B cell (primary cell): Measurements from ENCODE around the gene ZBTB32. TPM values are rescaled to one million over a fixed set of nuclear protein-coding genes. Genes with fewer than 3 reads are reported as not detected.

ENCODE experiments used
- ATAC-seq: fragments of 200-7000 bp; cut with Tn5 transposase; one replicate; pipeline ENCODE4 v1.10.0; 2021; ENCODE audit warnings: low read depth, mild to moderate bottlenecking, moderate number of reproducible peaks, moderate library complexity
- CTCF ChIA-PET: fragments of 350-600 bp; sonication (Branson Sonifier 250); formaldehyde crosslinking; loops from one replicate; lab custom pipeline; 2021; ENCODE audit warnings: antibody characterized with exemption, inconsistent platforms; lab: Charles Lee
- POLR2A ChIA-PET: fragments of 350-600 bp; sonication (Branson Sonifier 250); formaldehyde crosslinking; loops from one replicate; lab custom pipeline; 2021; ENCODE audit warnings: antibody characterized with exemption; lab: Charles Lee
- DNase-seq: peaks from one replicate; pipeline ENCODE4 v3.0.0; 2013
- H2AFZ ChIP-seq: 2 replicates; pipeline ENCODE4 v1.6.1; 2012; ENCODE audit warnings: mild to moderate bottlenecking, low read depth, low read length; ENCODE audit not compliant: insufficient read depth, poor library complexity, severe bottlenecking
- H3K27ac ChIP-seq, 2 donors: 1 replicate in 1 of 2; 2 replicates in 1 of 2; pipeline ENCODE4 v1.5.1; 2012 to 2013; ENCODE audit warnings: low read length in 2 of 2, mild to moderate bottlenecking in 2 of 2, moderate library complexity in 1 of 2
- H3K27me3 ChIP-seq, 4 experiments: fragments of 200-600 bp in 1 of 4; sonication (generic) in 1 of 4; replicated peaks in 1 of 4; 1 replicate in 2 of 4; 2 replicates in 2 of 4; pipeline versions ENCODE4 v1.6.1 to v1.7.0; 2013 to 2016; ENCODE audit warnings: low read length in 3 of 4, mild to moderate bottlenecking in 2 of 4, mixed read lengths in 1 of 4, moderate library complexity in 1 of 4; ENCODE audit not compliant: insufficient read depth in 4 of 4, control insufficient read depth in 3 of 4; ENCODE audit errors: control extremely low read depth in 1 of 4
- H3K36me3 ChIP-seq, 2 experiments: replicated peaks in 1 of 2; 1 replicate in 1 of 2; 2 replicates in 1 of 2; pipeline versions ENCODE4 v1.6.1 to v1.7.1; 2013; ENCODE audit warnings: low read length in 1 of 2; ENCODE audit not compliant: insufficient read depth in 2 of 2, control insufficient read depth in 1 of 2; ENCODE audit errors: control extremely low read depth in 1 of 2, extremely low read depth in 1 of 2
- H3K4me1 ChIP-seq, 2 donors: fragments of 200-600 bp in 1 of 2; sonication (generic) in 1 of 2; 1 replicate in 1 of 2; 2 replicates in 1 of 2; pipeline versions ENCODE4 v1.5.1 to v1.6.1; 2013 to 2017; ENCODE audit warnings: low read length in 2 of 2; ENCODE audit not compliant: control insufficient read depth in 2 of 2, insufficient read depth in 2 of 2
- H3K4me2 ChIP-seq: replicated peaks from 2 replicates; pipeline ENCODE3; 2012; ENCODE audit warnings: mild to moderate bottlenecking, low read depth, low read length; ENCODE audit not compliant: poor library complexity, severe bottlenecking
- H3K4me3 ChIP-seq, 5 experiments: fragments of 200-600 bp in 1 of 5; sonication (generic) in 1 of 5; 1 replicate in 3 of 5; 2 replicates in 2 of 5; pipeline versions ENCODE4 v1.5.1 to v1.7.0; 2011 to 2016; ENCODE audit warnings: low read length in 4 of 5, mild to moderate bottlenecking in 4 of 5, low read depth in 2 of 5, control low read depth in 1 of 5, moderate library complexity in 1 of 5; ENCODE audit not compliant: insufficient read depth in 1 of 5; ENCODE audit errors: control extremely low read depth in 1 of 5, extremely low read depth in 1 of 5
- H3K79me2 ChIP-seq: fragments of 200-600 bp; sonication (generic); one replicate; pipeline ENCODE4 v1.6.0; 2016; ENCODE audit warnings: low read length; ENCODE audit not compliant: control insufficient read depth, insufficient read depth
- H3K9ac ChIP-seq: fragments of 200-600 bp; sonication (generic); 2 replicates; pipeline ENCODE4 v1.6.1; 2017; ENCODE audit warnings: mild to moderate bottlenecking, low read length, moderate library complexity
- H3K9me3 ChIP-seq, 3 donors: one replicate each; pipeline versions ENCODE4 v1.6.1 to v1.7.1; 2013; ENCODE audit warnings: low read length in 2 of 3; ENCODE audit not compliant: control insufficient read depth in 2 of 3, insufficient read depth in 1 of 3; ENCODE audit errors: control extremely low read depth in 1 of 3
- H4K20me1 ChIP-seq: 2 replicates; pipeline ENCODE4 v1.6.0; 2012; ENCODE audit warnings: mild to moderate bottlenecking, low read length; ENCODE audit not compliant: insufficient read depth, control insufficient read depth, poor library complexity, severe bottlenecking
- H3K27ac Mint-ChIP-seq: one replicate; pipeline ENCODE4 v1.8.0; 2021; ENCODE audit warnings: mixed read lengths
- H3K27me3 Mint-ChIP-seq: one replicate; pipeline ENCODE4 v1.8.0; 2021; ENCODE audit warnings: mixed read lengths
- H3K4me1 Mint-ChIP-seq: one replicate; pipeline ENCODE4 v1.8.0; 2021; ENCODE audit warnings: mixed read lengths
- H3K4me3 Mint-ChIP-seq: one replicate; pipeline ENCODE4 v1.8.0; 2021; ENCODE audit warnings: mixed read lengths
- H3K9me3 Mint-ChIP-seq: one replicate; pipeline ENCODE4 v1.8.0; 2022; ENCODE audit warnings: mixed read lengths; ENCODE audit not compliant: insufficient read depth
- EZH2 ChIP-seq: IDR thresholded peaks from 2 replicates; pipeline ENCODE4 v1.6.1; 2012; ENCODE audit warnings: borderline replicate concordance, low read depth, mild to moderate bottlenecking, moderate library complexity, low read length; ENCODE audit not compliant: insufficient read depth, poor library complexity, severe bottlenecking
- WGBS: methylation state at CpG from one replicate; pipeline ENCODE4 v1.1.5; 2013; ENCODE audit warnings: missing lambda C conversion rate; ENCODE audit not compliant: insufficient coverage; 5-methylcytosine and 5-hydroxymethylcytosine counted together
- intact Hi-C: fragments of 100-400 bp; cut with micrococcal nuclease; formaldehyde crosslinking; loops from one replicate; pipeline ENCODE4 v1.10.0; 2022
- polyA plus RNA-seq: library from polyadenylated mRNA; depleted of rRNA; stranded (reverse); fragments of >200 nt; gene quantifications from 2 replicates; pipeline ENCODE4 v1.2.3, GENCODE V29; 2012
- total RNA-seq, 2 donors: library from RNA; stranded (reverse); fragments of 120-200 nt in 1 of 2; gene quantifications; 1 replicate in 1 of 2; 2 replicates in 1 of 2; pipeline versions ENCODE4 v1.2.3 to v1.2.4, GENCODE V29; 2013 to 2022
- TF ChIP-seq, protein P1 (sequence below): fragments of 200-600 bp; IDR thresholded peaks from one replicate; pipeline ENCODE4 v1.8.0; 2022; ENCODE audit warnings: antibody characterized with exemption, mild to moderate bottlenecking

ZBTB32 gene
- total and polyA plus RNA-seq, 2 donors (not counting 1 experiment from before 2014, with no cell fraction given) = 18.9 to 28.1 TPM

DNA sequence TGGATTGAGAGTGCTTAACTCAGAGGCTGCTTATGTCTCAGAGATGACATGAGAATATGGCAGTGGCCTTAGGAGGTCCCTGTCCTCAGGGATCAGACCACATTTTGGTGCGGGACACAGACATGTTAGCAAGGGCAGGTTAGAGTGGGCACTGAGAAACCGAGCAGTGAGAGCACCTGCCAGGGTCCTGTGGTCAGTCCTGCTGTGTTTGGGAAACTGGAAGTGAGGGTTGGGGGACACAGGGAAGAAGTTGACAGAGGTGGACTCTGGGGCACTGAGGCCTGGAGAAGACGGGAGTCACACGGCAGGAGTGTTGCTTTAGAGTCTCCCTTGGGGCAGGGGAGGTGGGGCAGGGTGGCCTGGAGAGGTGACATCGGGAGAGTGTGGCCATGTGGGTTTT, 30.5 kb downstream of the ZBTB32 start:
- no peak overlapping the region for H2AFZ ChIP-seq
- Mint-ChIP-seq H3K9me3 (no peaks in the 10 kb centered on the region), H3K27ac (no peak overlapping the region), H3K4me1 (peaks cover 28% of the 10 kb centered on the region), H3K27me3 (no peaks in the 10 kb centered on the region), H3K4me3 (no peak overlapping the region)
- no peaks in the 10 kb centered on the region for H3K9me3 ChIP-seq
- no peaks in the 10 kb centered on the region for H3K27me3 ChIP-seq
- H4K20me1 ChIP-seq = peaks cover 55% of the 10 kb centered on the region
- ChIA-PET POLR2A (no interaction called here), CTCF (interaction anchor here (0.5 kb wide), 1 partner anchor 47 kb away, joined by 3 read pairs; no protein-coding TSS in a partner anchor)
- TF ChIP-seq EZH2 = no peak
- intact Hi-C loops = no loop called here
- DNase-seq (no peak), ATAC-seq (no peak)
- no peak overlapping the region for H3K27ac ChIP-seq
- no peak overlapping the region for H3K9ac ChIP-seq
- H3K4me2 ChIP-seq = no peak overlapping the region
- no peak overlapping the region for H3K4me3 ChIP-seq
- H3K79me2 ChIP-seq = peaks cover 34% of the 10 kb centered on the region
- H3K4me1 ChIP-seq = peaks cover 12 to 22% of the 10 kb centered on the region in 2 donors
- peaks cover 2 to 80% of the 10 kb centered on the region in 2 experiments for H3K36me3 ChIP-seq
- 87% methylated on average over 5 of the region's 5 CpGs for WGBS

DNA sequence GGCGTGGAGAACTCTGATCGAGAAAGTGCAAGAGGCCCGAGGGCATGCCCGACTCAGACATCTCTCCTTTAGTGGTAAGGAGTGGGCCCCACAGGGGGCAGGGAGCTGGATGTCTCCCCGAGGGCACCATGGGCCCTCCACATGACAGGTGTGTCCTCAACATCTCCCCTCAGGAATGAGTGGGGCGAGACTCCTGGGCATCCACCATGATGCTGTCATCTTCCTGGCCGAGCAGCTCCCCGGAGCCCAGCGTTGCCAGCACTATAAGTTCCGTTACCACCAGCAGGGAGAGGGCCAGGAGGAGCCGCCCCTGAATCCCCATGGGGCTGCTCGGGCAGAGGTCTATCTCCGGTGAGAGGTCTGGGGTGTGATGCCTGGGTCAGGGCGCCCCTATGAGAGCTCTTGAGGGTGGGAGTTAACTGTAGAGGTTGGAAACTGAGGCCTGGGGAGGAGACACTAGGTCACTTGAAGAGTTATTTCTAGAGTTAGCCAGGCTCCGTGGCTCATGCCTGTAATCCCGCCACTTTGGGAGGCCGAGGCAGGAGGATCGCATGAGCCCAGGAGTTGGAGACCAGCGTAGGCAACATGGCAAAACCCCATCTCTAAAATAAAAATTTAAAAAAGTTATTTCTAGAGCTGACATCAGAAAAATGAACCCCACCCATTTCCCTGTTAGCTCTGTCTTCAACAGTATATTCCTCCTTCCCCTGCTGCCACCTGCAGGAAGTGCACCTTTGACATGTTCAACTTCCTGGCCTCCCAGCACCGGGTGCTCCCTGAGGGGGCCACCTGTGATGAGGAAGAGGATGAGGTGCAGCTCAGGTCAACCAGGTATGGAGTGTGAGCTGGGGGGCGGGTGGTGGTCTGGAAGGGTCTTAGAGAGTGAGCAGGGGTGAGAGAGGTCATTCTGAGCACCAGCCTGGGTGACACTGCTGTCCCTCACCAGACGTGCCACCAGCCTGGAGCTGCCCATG, 32.8 kb downstream of the ZBTB32 start:
- WGBS = 83% methylated on average over 18 of the region's 22 CpGs

More for the DNA sequence above, 32.8 kb downstream of the ZBTB32 start:
- Mint-ChIP-seq H3K27ac (peak overlapping the region; percentile 85), H3K27me3 (no peaks in the 10 kb centered on the region), H3K9me3 (no peaks in the 10 kb centered on the region), H3K4me3 (peak overlapping the region; percentile 16), H3K4me1 (peaks cover 40% of the 10 kb centered on the region)
- DNase-seq (peak; percentile 53), ATAC-seq (no peak)
- Histone ChIP-seq H3K9me3 (no peaks in the 10 kb centered on the region), H3K27ac (peak overlapping the region; percentile 52 to 62), H3K36me3 (peaks cover 0 to 58% of the 10 kb centered on the region in 2 experiments), H3K9ac (no peak overlapping the region), H2AFZ (no peak overlapping the region), H3K4me1 (peaks cover 14 to 39% of the 10 kb centered on the region in 2 donors), H4K20me1 (peaks cover 43% of the 10 kb centered on the region), H3K4me2 (no peak overlapping the region), H3K27me3 (no peaks in the 10 kb centered on the region), H3K4me3 (no peak overlapping the region), H3K79me2 (peaks cover 37% of the 10 kb centered on the region)
- intact Hi-C loops = no loop called here
- ChIA-PET CTCF (interaction anchor here (0.6 to 1.5 kb wide), 4 partner anchors 19 to 49 kb away, joined by 3 read pairs; no protein-coding TSS in a partner anchor), POLR2A (no interaction called here)
- no peak for TF ChIP-seq EZH2
- TF ChIP-seq, protein P1, sequence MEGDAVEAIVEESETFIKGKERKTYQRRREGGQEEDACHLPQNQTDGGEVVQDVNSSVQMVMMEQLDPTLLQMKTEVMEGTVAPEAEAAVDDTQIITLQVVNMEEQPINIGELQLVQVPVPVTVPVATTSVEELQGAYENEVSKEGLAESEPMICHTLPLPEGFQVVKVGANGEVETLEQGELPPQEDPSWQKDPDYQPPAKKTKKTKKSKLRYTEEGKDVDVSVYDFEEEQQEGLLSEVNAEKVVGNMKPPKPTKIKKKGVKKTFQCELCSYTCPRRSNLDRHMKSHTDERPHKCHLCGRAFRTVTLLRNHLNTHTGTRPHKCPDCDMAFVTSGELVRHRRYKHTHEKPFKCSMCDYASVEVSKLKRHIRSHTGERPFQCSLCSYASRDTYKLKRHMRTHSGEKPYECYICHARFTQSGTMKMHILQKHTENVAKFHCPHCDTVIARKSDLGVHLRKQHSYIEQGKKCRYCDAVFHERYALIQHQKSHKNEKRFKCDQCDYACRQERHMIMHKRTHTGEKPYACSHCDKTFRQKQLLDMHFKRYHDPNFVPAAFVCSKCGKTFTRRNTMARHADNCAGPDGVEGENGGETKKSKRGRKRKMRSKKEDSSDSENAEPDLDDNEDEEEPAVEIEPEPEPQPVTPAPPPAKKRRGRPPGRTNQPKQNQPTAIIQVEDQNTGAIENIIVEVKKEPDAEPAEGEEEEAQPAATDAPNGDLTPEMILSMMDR = peak; percentile 20
